HG03520 (cell line): ENCODE results near the gene YEATS4.

Experiments used
- ATAC-seq: cut with Tn5 transposase; IDR thresholded peaks from one replicate; pipeline ENCODE4 v1.9.1; 2021; ENCODE audit warnings: mild to moderate bottlenecking, moderate library complexity; ENCODE audit not compliant: unreplicated experiment

Gene YEATS4

GRCh38 chr12:69388371-69388770 is 28.8 kb downstream of the YEATS4 start:
- ATAC-seq, result no peak

DNA sequence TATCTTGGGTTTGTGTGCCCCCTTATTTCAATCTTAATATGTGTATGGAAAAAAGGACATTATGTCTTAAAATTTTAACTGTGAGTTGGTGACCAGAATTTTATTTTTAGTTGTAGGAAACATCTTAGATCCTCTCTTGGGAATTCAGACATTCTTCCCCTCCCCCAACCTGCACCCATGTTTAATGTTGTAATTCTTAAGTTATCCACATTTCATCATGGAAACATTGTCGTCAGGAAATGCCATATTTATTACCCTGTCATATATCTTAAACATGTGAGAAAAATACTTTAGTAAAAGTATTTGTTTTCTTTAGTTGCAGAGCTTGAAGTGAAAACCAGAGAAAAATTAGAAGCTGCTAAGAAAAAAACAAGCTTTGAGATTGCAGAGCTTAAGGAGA is 30.3 kb downstream of the YEATS4 start:
- ATAC-seq, result no peak

DNA sequence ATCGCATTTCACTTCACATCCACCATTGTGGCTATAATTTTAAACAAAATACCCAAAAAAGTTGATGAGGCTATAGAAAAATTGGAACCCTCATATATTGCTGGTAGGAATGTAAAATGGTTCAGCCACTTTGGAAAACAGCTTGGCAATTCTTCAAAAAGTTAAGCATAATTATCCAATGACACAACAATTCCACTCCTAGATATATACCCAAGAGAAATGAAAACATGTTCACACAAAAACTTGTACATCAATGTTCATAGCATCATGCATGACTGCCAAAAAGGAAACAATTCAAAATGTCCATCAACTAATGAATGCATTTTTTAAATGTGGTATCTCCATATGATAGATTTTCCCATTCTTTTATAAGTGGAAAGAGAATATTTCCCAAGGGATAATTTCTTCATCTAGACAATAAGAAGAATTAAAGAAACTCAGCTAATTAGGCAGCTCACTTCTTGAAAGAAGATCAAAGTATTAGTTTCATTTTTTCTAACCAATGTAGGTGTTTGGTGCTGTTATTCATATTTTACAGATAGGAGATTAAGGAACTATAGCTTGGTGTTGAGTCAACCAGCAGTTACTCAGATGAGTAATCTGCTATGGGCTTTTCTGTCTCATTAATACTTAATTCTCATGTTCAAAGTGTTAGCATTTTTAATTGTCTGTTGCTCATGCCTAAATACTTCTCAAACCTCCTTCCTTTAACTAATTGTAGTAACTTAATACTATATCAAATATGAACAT is 32.8 kb downstream of the YEATS4 start:
- ATAC-seq, result peak; percentile 92

- ATAC-seq, result no peak
Measured at GRCh38 chr12:69396041-69396440, 36.5 kb downstream of the YEATS4 start.

- no peak for ATAC-seq
Measured at GRCh38 chr12:69396963-69397362, 37.4 kb downstream of the YEATS4 start.

GRCh38 chr12:69397978-69398377 is 38.4 kb downstream of the YEATS4 start:
- no peak for ATAC-seq

DNA sequence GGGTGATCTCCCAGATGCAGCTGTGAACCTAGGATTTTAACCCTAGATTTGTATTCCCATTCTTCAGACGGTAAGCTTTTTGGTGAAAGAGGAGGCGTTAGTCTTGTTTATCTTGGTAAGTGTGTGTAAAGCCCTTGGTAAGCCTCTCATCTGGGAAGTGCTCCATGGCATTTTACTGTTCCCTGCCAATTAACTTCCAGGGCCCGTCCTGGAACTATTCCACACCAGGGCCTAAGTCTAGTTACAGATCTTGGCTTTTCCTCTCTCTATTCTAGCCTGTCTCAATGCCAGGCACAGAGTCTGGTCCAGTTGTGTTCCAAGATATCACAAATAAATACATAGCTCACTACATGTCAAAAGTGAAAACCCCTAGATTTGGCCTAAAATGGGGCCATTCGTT is 42.4 kb downstream of the YEATS4 start:
- no peak for ATAC-seq

GRCh38 chr12:69404851-69405565 is 45.5 kb downstream of the YEATS4 start:
- ATAC-seq, result no peak

DNA sequence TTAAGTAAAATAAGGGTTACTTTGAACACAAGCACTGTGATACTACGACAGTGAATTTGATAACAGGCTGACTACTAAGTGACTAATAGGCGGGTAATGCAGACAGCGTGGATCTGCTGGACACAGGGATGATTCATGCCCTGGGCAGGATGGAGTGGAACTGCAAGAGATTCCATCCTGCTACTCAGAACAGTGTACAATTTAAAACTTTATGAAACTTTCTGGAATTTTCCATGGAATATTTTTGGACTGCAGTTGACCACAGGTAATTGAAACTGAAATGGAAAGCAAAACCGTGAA is 46.0 kb downstream of the YEATS4 start:
- no peak for ATAC-seq

- no peak for ATAC-seq
Measured at GRCh38 chr12:69406217-69406616, 46.7 kb downstream of the YEATS4 start.

DNA sequence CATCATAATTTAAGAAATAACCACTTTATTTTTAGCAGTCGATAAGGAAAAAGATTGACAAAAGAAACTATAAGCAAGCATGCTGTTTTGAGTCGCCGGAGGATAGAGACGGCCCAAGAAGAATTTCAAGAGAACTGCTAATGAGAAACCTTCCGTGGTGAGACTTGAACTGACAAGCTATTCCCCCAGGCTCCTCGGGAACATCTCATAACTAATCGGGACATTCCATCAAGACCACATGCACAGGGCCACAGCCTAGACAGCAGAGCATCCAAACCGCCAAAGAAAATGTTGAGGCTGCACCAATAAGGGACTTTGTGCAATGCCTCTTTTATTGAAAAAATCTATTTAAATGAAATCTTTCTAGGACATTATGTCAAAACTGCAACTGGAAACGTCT is 51.0 kb downstream of the YEATS4 start:
- no peak for ATAC-seq

- no peak for ATAC-seq
Measured at GRCh38 chr12:69412655-69413054, 53.1 kb downstream of the YEATS4 start.

GRCh38 chr12:69415471-69416275 is 56.1 kb downstream of the YEATS4 start:
- no peak for ATAC-seq

GRCh38 chr12:69417231-69417630 is 57.7 kb downstream of the YEATS4 start:
- ATAC-seq, result no peak

GRCh38 chr12:69417741-69418167 is 58.2 kb downstream of the YEATS4 start:
- ATAC-seq, result no peak

DNA sequence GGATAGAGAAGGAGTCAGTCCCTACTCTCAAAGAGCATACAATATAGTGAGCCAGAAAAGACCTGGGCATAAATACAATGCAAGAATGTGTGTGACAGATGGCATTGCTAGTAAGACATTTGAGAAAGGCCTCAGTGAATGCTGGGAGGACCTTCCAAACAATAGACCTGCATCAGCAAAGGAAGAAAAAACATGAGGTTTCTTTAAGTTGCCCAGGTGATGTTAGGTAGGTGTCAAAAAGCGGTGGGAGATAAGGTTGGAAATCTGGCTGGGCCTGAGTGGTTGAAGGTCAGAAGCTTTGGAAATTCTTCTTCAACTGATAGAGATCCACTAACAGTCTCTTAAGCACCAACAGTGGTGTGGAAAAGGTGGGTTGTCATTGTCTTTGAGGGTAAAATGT is 60.2 kb downstream of the YEATS4 start:
- ATAC-seq, result no peak

DNA sequence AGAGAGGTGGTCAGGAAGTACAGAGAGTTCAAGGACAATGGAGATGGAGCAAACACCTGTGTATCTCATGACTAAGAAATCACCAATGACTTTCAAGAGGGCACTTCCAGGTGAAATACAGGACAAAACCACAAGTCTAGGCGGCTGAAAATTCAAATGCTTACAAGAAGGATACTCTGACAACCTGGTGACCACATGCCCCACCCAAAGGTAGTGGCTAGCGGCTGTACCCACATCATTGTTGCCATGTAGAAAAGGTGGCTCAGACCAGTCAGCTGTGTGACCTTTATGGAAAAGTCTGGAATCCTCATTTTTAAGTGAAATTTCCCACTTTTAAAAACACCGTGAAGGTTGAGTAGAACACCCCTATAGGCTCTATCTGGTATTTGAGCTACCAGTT is 62.0 kb downstream of the YEATS4 start:
- no peak for ATAC-seq

- ATAC-seq, result no peak
Measured at GRCh38 chr12:69423037-69423905, 63.7 kb downstream of the YEATS4 start.

DNA sequence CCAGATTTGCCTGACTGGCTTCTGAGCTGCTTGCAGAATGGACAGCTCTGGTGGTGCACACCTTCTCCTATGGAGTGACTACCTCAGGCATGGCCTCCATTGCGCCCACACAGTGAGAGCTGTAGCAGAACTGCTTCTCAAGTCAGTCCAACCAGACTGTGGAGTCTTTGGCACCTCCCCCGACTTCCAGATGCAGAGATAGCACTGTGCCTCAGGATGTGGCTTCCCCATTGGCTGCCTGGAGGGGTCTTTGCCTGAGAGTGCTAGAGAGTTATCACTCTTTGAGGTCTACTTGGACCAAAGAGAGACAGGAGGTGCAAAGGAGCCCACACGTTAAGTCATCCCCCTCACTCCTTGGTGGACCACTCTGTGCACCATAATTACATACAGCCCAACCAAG is 65.9 kb downstream of the YEATS4 start:
- ATAC-seq, result no peak

DNA sequence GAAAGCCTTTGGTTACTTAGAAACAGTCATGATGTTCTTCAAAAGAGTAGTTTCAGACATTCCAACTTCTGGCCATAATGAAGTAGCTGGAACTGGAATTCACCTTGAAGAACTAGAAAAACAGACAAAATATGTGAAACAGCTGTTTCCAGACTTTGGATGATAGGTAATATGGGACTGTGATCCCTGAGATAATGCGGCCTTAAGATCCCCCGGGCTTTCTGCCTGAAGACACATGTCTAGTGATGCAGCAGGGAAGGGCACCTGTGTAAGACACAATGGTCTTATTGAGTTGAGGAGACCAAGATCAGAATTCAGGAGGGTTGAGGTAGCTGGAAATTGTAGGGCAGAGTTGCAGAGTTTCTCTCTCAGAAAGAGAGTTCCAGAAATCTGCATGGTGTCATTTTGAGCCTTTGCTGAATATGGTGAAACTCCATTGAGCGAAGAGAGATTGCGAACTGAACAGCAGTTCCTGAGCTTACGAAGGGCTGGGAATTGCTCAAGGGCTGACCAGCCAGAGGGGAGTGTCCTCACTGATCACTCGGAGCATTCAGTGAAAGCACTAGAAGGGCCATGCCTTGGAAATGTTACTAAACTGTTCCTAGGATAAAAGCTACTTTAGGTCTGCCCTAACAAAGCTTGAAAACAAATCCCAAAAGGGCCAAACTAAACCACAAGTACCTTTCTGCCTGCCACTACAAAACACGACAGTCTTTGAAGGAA is 69.0 kb downstream of the YEATS4 start:
- ATAC-seq, result no peak
